Adrenal gland (tissue), 5 donors: ENCODE results near the gene ZCCHC17.

ENCODE experiments used
- CTCF ChIP-seq, 6 experiments: fragments of 450-650 bp in 4 of 6; fragments of 200-600 bp in 2 of 6; sonication (generic) in 1 of 6; IDR thresholded peaks; 1 replicate in 5 of 6; 2 replicates in 1 of 6; pipeline versions ENCODE4 v1.5.1 to v1.8.0; 2016 to 2021; ENCODE audit warnings: antibody characterized with exemption in 6 of 6, mild to moderate bottlenecking in 2 of 6, moderate library complexity in 1 of 6
- POLR2A ChIP-seq, 2 donors: fragments of 450-650 bp; IDR thresholded peaks; one replicate each; pipeline ENCODE4 v1.6.1; 2017; ENCODE audit warnings: antibody characterized with exemption in 2 of 2, mild to moderate bottlenecking in 2 of 2, moderate library complexity in 1 of 2
- donor health status: DM: no; HTN: no; CAD: no.

- no peak for TF ChIP-seq CTCF (IDR thresholded peaks at IDR 0.05)
- TF ChIP-seq POLR2A (IDR thresholded peaks at IDR 0.05), result no peak
Observed at GRCh38 chr1:31310198-31310597, 13.4 kb downstream of the ZCCHC17 start.
